Spleen (tissue), 11 donors: Measurements from ENCODE around the gene SMCO1. TPM values are rescaled to one million over a fixed set of nuclear protein-coding genes. Genes with fewer than 3 reads are reported as not detected.
"Not testable (repeated sequence)": the region's sequence is repeated elsewhere in the genome, so short reads cannot be mapped to it uniquely, and the experiment has no call there.

Source experiments
- DNase-seq: peaks from one replicate; pipeline ENCODE4 v3.0.0-alpha.2; 2020
- H3K27ac ChIP-seq, 8 donors: fragments of 200-600 bp; sonication (generic) in 7 of 8; 1 replicate in 4 of 8; 2 replicates in 4 of 8; pipeline versions ENCODE4 v1.5.0 to v1.8.0; 2016 to 2021; ENCODE audit warnings: inconsistent platforms in 4 of 8, mild to moderate bottlenecking in 4 of 8, moderate library complexity in 1 of 8
- H3K27me3 ChIP-seq, 7 donors: fragments of 200-600 bp; sonication (generic) in 6 of 7; replicated peaks in 1 of 7; 1 replicate in 4 of 7; 2 replicates in 3 of 7; pipeline versions ENCODE4 v1.5.0 to v1.8.0; 2016 to 2021; ENCODE audit warnings: inconsistent platforms in 3 of 7, mild to moderate bottlenecking in 1 of 7
- H3K36me3 ChIP-seq, 6 donors: fragments of 200-600 bp; sonication (generic) in 5 of 6; 1 replicate in 4 of 6; 2 replicates in 2 of 6; pipeline versions ENCODE4 v1.5.0 to v1.8.0; 2016 to 2021; ENCODE audit warnings: inconsistent platforms in 2 of 6
- H3K4me1 ChIP-seq, 6 donors: fragments of 200-600 bp; sonication (generic) in 5 of 6; 1 replicate in 3 of 6; 2 replicates in 3 of 6; pipeline versions ENCODE4 v1.5.0 to v1.8.0; 2016 to 2021; ENCODE audit warnings: inconsistent platforms in 3 of 6
- H3K4me3 ChIP-seq, 8 donors: fragments of 200-600 bp; sonication (generic) in 7 of 8; 1 replicate in 4 of 8; 2 replicates in 4 of 8; pipeline versions ENCODE4 v1.5.0 to v1.8.0; 2016 to 2021; ENCODE audit warnings: inconsistent platforms in 4 of 8, mild to moderate bottlenecking in 4 of 8, moderate library complexity in 2 of 8
- H3K9me3 ChIP-seq, 8 donors: fragments of 200-600 bp; sonication (generic) in 7 of 8; 1 replicate in 4 of 8; 2 replicates in 4 of 8; pipeline versions ENCODE4 v1.5.0 to v1.8.0; 2016 to 2021; ENCODE audit warnings: inconsistent platforms in 4 of 8
- POLR2A ChIP-seq, 3 donors: fragments of 450-650 bp; IDR thresholded peaks; one replicate each; pipeline ENCODE4 v1.5.1; 2017; ENCODE audit warnings: antibody characterized with exemption in 3 of 3, mild to moderate bottlenecking in 1 of 3
- POLR2AphosphoS5 ChIP-seq, 3 donors: sonication (generic); formaldehyde crosslinking; IDR thresholded peaks; one replicate each; pipeline ENCODE4 v1.5.1; 2017; ENCODE audit warnings: antibody characterized with exemption in 3 of 3
- WGBS, 5 donors: extraction: QIAGEN DNeasy Blood & Tissue Kit in 3 of 5; methylation state at CpG; one replicate each; pipeline versions ENCODE4 v1.1.5 to v1.1.7; 2013 to 2018; 5-methylcytosine and 5-hydroxymethylcytosine counted together
- intact Hi-C: fragments of 100-400 bp; cut with DNase I; formaldehyde crosslinking; loops from one replicate; pipeline ENCODE4 v1.15.0; 2023; ENCODE audit warnings: low total_unique reads
- polyA plus RNA-seq, 3 donors: library from polyadenylated mRNA; stranded (reverse); fragments of 200-250 nt; gene quantifications; one replicate each; pipeline ENCODE4 v1.2.1, GENCODE V29; 2013
- total RNA-seq, 7 donors: library from RNA; depleted of rRNA in 3 of 7; stranded (reverse); fragments of >200 nt in 3 of 7; fragmentation: NEBNext Ultra II Directional in 4 of 7; extraction: Animal tissue kit (Norgen Biotek cat#: 25700) in 4 of 7; gene quantifications; one replicate each; pipeline versions ENCODE4 v1.1.0 to v1.2.1, GENCODE V29; 2016 to 2021
- TF ChIP-seq, protein P1 (sequence below), 11 experiments: fragments of 200-600 bp in 7 of 11; fragments of 450-650 bp in 4 of 11; sonication (generic) in 4 of 11; IDR thresholded peaks in 8 of 11; conservative IDR thresholded peaks in 3 of 11; 1 replicate in 7 of 11; 2 replicates in 4 of 11; pipeline versions ENCODE4 v1.4.0 to v1.8.0; 2016 to 2021; ENCODE audit warnings: antibody characterized with exemption in 11 of 11, inconsistent platforms in 4 of 11, mild to moderate bottlenecking in 1 of 11
- donor health status: healthy with polysubstance abuse.
- donor health status: DM: no; HTN: no; CAD: no; lungs with moderate emphysema.
- donor health status: DM: no; HTN: no; CAD: no.
- donor health status: Bipolar disorder and iron deficiency.
- donor health status: healthy.
- donor health status: DM: no; HTN: no; CAD: no.
- donor health status: DM: yes; HTN: yes; CAD: no.

The SMCO1 gene
- total and polyA plus RNA-seq, 10 donors = not detected

DNA sequence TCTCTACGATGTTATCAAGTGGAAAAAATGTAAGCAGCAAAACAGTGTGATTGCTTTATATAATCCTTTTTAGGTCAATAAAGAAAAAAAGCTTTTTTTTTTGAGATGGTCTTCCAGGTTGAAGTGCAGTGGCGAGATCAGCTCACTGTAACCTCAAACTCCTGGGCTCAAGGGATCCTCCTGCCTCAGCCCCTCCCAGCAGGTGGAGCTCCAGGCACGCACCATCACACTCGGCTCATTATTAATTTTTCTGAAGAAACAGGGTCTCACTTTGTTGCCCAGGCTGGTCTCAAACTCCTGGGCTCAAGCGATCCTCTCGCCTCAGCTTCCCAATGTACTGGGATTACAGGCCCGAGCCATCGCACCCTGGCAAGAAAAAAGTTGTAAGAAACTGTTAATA is 28.9 kb downstream of the SMCO1 start:
- H3K9me3 ChIP-seq = no peaks in the 10 kb centered on the region
- H3K4me1 ChIP-seq = peaks cover 0 to 18% (median 2%) of the 10 kb centered on the region in 6 donors
- H3K27ac ChIP-seq = no peak overlapping the region
- peaks cover 7 to 90% (median 64%) of the 10 kb centered on the region in 6 donors for H3K36me3 ChIP-seq
- H3K27me3 ChIP-seq = no peaks in the 10 kb centered on the region
- intact Hi-C loops = no loop called here
- no peak for TF ChIP-seq POLR2AphosphoS5 (IDR thresholded peaks at IDR 0.05)
- TF ChIP-seq, protein P1, sequence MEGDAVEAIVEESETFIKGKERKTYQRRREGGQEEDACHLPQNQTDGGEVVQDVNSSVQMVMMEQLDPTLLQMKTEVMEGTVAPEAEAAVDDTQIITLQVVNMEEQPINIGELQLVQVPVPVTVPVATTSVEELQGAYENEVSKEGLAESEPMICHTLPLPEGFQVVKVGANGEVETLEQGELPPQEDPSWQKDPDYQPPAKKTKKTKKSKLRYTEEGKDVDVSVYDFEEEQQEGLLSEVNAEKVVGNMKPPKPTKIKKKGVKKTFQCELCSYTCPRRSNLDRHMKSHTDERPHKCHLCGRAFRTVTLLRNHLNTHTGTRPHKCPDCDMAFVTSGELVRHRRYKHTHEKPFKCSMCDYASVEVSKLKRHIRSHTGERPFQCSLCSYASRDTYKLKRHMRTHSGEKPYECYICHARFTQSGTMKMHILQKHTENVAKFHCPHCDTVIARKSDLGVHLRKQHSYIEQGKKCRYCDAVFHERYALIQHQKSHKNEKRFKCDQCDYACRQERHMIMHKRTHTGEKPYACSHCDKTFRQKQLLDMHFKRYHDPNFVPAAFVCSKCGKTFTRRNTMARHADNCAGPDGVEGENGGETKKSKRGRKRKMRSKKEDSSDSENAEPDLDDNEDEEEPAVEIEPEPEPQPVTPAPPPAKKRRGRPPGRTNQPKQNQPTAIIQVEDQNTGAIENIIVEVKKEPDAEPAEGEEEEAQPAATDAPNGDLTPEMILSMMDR (IDR thresholded peaks at IDR 0.05 in 8 of 11, conservative IDR thresholded peaks at IDR 0.05 in 3 of 11) = peak in 3 of 11 experiments; percentile 10 to 22 (median 19)
- no peak for TF ChIP-seq POLR2A (IDR thresholded peaks at IDR 0.05)
- 82 to 91% (median 89%) methylated on average over 8 of the region's 8 CpGs for WGBS, 5 donors
- DNase-seq = no peak
- H3K4me3 ChIP-seq = no peak overlapping the region

GRCh38 chr3:196477678-196478077 is 37.5 kb downstream of the SMCO1 start:
- no peaks in the 10 kb centered on the region for H3K4me1 ChIP-seq
- H3K27me3 ChIP-seq = no peaks in the 10 kb centered on the region
- no peak overlapping the region for H3K27ac ChIP-seq
- DNase-seq = no peak
- H3K36me3 ChIP-seq = peaks cover 0 to 100% (median 69%) of the 10 kb centered on the region in 6 donors
- TF ChIP-seq, protein P1 (IDR thresholded peaks at IDR 0.05 in 8 of 11, conservative IDR thresholded peaks at IDR 0.05 in 3 of 11) = no peak
- no peak for TF ChIP-seq POLR2AphosphoS5 (IDR thresholded peaks at IDR 0.05)
- TF ChIP-seq POLR2A (IDR thresholded peaks at IDR 0.05) = no peak
- intact Hi-C loops = no loop called here
- no peak overlapping the region for H3K4me3 ChIP-seq
- H3K9me3 ChIP-seq = no peaks in the 10 kb centered on the region
- WGBS, 5 donors = 97 to 98% (median 98%) methylated on average over 4 of the region's 4 CpGs

DNA sequence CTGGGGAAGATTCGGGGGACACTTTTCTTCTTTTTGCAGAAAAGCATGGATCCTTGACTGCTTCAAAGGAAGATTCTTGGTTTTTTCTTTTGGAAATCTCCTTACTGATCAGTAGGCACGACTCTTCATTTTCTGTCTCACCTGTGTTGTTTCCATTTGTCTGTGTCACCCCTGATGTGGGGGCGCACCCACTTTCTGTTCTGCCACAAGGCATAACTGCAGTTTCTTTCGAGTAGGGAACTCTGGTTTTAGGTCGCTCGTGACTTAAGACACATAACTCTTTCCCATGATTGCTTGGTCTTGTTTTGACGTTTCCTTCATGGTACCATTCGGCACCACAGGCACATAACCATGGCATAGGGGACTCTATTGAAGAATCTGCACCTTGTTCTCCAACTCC is 42.9 kb downstream of the SMCO1 start:
- no peak for DNase-seq
- H3K4me3 ChIP-seq = no peak overlapping the region
- H3K27me3 ChIP-seq = no peaks in the 10 kb centered on the region
- 91 to 97% (median 92%) methylated on average over 8 of the region's 8 CpGs for WGBS, 5 donors
- H3K4me1 ChIP-seq = peaks cover 0 to 13% (median 4%) of the 10 kb centered on the region in 6 donors
- H3K9me3 ChIP-seq = no peaks in the 10 kb centered on the region
- no peak overlapping the region for H3K27ac ChIP-seq
- intact Hi-C loops = no loop called here
- H3K36me3 ChIP-seq = peaks cover 0 to 94% (median 49%) of the 10 kb centered on the region in 6 donors
- TF ChIP-seq, protein P1 (IDR thresholded peaks at IDR 0.05 in 8 of 11, conservative IDR thresholded peaks at IDR 0.05 in 3 of 11) = no peak
- TF ChIP-seq POLR2A (IDR thresholded peaks at IDR 0.05) (no peak), POLR2AphosphoS5 (IDR thresholded peaks at IDR 0.05) (no peak)

DNA sequence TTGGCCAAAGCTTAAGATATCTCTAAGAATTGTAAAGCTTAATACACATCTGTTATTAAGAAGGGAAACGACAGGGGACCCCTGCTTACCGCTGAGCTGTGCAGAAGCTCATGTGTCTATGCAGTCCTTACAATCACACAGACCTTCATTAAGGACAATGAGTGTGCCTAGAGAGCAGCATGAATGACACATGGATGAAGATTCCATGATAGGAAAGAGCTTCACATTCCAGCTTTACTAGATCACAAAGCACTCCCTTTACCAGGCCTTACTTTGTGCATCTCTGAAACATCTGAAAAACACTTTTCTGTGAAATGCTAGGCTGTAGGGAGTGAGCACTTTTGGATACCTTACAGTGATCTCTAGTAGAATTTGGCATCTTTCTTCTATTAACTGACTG is 43.6 kb downstream of the SMCO1 start:
- 83 to 96% (median 86%) methylated on average over 2 of the region's 2 CpGs for WGBS, 5 donors
- no peak overlapping the region for H3K4me3 ChIP-seq
- TF ChIP-seq POLR2AphosphoS5 (IDR thresholded peaks at IDR 0.05) = no peak
- TF ChIP-seq POLR2A (IDR thresholded peaks at IDR 0.05) = no peak
- TF ChIP-seq, protein P1 (IDR thresholded peaks at IDR 0.05 in 8 of 11, conservative IDR thresholded peaks at IDR 0.05 in 3 of 11) = no peak
- no peak for DNase-seq
- peaks cover 0 to 93% (median 47%) of the 10 kb centered on the region in 6 donors for H3K36me3 ChIP-seq
- peaks cover 0 to 13% (median 4%) of the 10 kb centered on the region in 6 donors for H3K4me1 ChIP-seq
- H3K27me3 ChIP-seq = no peaks in the 10 kb centered on the region
- H3K27ac ChIP-seq = no peak overlapping the region
- intact Hi-C loops = no loop called here
- H3K9me3 ChIP-seq = no peaks in the 10 kb centered on the region

DNA sequence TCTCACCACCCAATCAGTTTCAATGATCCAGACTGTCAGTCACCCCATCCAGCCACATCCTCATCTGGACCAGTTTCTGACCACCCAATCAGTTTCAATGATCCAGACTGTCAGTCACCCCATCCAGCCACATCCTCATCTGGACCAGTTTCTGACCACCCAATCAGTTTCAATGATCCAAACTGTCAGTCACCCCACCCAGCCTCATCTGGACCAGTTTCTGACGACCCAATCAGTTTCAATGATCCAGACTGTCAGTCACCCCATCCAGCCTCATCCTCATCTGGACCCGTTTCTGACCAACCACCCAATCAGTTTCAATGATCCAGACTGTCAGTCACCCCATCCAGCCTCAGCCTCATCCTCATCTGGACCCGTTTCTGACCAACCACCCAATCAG is 45.0 kb downstream of the SMCO1 start:
- H3K9me3 ChIP-seq, intact Hi-C loops, DNase-seq, H3K4me3 ChIP-seq, H3K27ac ChIP-seq, H3K27me3 ChIP-seq: not testable (repeated sequence)
- Histone ChIP-seq H3K4me1 (peaks cover 0 to 13% (median 4%) of the 10 kb centered on the region in 6 donors), H3K36me3 (peaks cover 0 to 84% (median 44%) of the 10 kb centered on the region in 6 donors)
- 90 to 100% (median 97%) methylated on average over 3 of the region's 3 CpGs for WGBS, 5 donors
